Activated CD8-positive, alpha-beta memory T cell treated with anti-CD3 and anti-CD28 coated beads for 4 hours (primary cell): ENCODE measurements around the gene STK32B.

Experiments
- DNase-seq, 2 donors: peaks; one replicate each; pipeline ENCODE4 v3.0.0-alpha.2; 2020; ENCODE audit warnings: low read depth in 2 of 2

The STK32B gene

GRCh38 chr4:5446595-5447226 is 395.4 kb downstream of the STK32B start:
- DNase-seq = no peak

- no peak for DNase-seq
These were observed 396.5 kb downstream of the STK32B start for GRCh38 chr4:5447755-5448154.

GRCh38 chr4:5448221-5448620 is 396.9 kb downstream of the STK32B start:
- DNase-seq = no peak

- no peak for DNase-seq
These were observed 400.0 kb downstream of the STK32B start for GRCh38 chr4:5451243-5451642.

- DNase-seq = no peak
These were observed 400.9 kb downstream of the STK32B start for GRCh38 chr4:5452156-5452555.

- DNase-seq = no peak
These were observed 403.8 kb downstream of the STK32B start for GRCh38 chr4:5455003-5455585.

GRCh38 chr4:5456296-5456845 is 405.1 kb downstream of the STK32B start:
- DNase-seq = no peak

GRCh38 chr4:5458676-5459075 is 407.4 kb downstream of the STK32B start:
- DNase-seq = no peak

GRCh38 chr4:5459236-5459635 is 408.0 kb downstream of the STK32B start:
- no peak for DNase-seq

- DNase-seq = no peak
These were observed 409.0 kb downstream of the STK32B start for GRCh38 chr4:5460106-5460801.

GRCh38 chr4:5461477-5461876 is 410.2 kb downstream of the STK32B start:
- no peak for DNase-seq

GRCh38 chr4:5462254-5462835 is 411.1 kb downstream of the STK32B start:
- DNase-seq = no peak

GRCh38 chr4:5462896-5463295 is 411.6 kb downstream of the STK32B start:
- DNase-seq = no peak

- DNase-seq = no peak
These were observed 412.1 kb downstream of the STK32B start for GRCh38 chr4:5463361-5463760.

- DNase-seq = no peak
These were observed 412.8 kb downstream of the STK32B start for GRCh38 chr4:5463936-5464650.

GRCh38 chr4:5465529-5465928 is 414.2 kb downstream of the STK32B start:
- no peak for DNase-seq

GRCh38 chr4:5465956-5466355 is 414.7 kb downstream of the STK32B start:
- no peak for DNase-seq

GRCh38 chr4:5467111-5467510 is 415.8 kb downstream of the STK32B start:
- DNase-seq = no peak

- DNase-seq = no peak
These were observed 418.0 kb downstream of the STK32B start for GRCh38 chr4:5469151-5469775.

- DNase-seq = no peak
These were observed 418.6 kb downstream of the STK32B start for GRCh38 chr4:5469861-5470260.
